Left lung (tissue), 10 donors: Measurements from ENCODE around the gene CD55. TPM values are rescaled to one million over a fixed set of nuclear protein-coding genes. Genes with fewer than 3 reads are reported as not detected.

Experiments used
- ATAC-seq: fragments of 200-7000 bp; cut with Tn5 transposase; one replicate; pipeline ENCODE4 v1.9.1; 2020; ENCODE audit warnings: moderate library complexity
- DNase-seq, 4 donors: peaks; one replicate each; pipeline ENCODE4 v3.0.0-alpha.2; 2013 to 2020
- H3K27ac ChIP-seq, 2 donors: fragments of 200-600 bp; sonication (generic) in 1 of 2; one replicate each; pipeline versions ENCODE4 v1.5.0 to v1.8.0; 2020 to 2021
- H3K27me3 ChIP-seq, 2 donors: fragments of 200-600 bp; sonication (generic) in 1 of 2; one replicate each; pipeline versions ENCODE4 v1.5.0 to v1.8.0; 2020 to 2021
- H3K36me3 ChIP-seq, 2 donors: fragments of 200-600 bp; sonication (generic) in 1 of 2; one replicate each; pipeline versions ENCODE4 v1.5.0 to v1.8.0; 2020 to 2021
- H3K4me1 ChIP-seq, 2 donors: fragments of 200-600 bp; one replicate each; pipeline ENCODE4 v1.8.0; 2021
- H3K4me3 ChIP-seq, 2 donors: fragments of 200-600 bp; sonication (generic) in 1 of 2; one replicate each; pipeline versions ENCODE4 v1.5.0 to v1.8.0; 2020 to 2021; ENCODE audit warnings: mild to moderate bottlenecking in 1 of 2
- H3K9me3 ChIP-seq, 2 donors: fragments of 200-600 bp; sonication (generic) in 1 of 2; one replicate each; pipeline versions ENCODE4 v1.5.0 to v1.8.0; 2020 to 2021
- intact Hi-C, 2 donors: fragments of 100-400 bp; cut with DNase I; formaldehyde crosslinking; loops; one replicate each; pipeline versions ENCODE4 v1.11.2 to v1.14.2; 2022
- polyA plus RNA-seq, 6 donors: library from polyadenylated mRNA; unstranded; fragments of 120-200 nt; gene quantifications; one replicate each; pipeline ENCODE4 v1.2.1, GENCODE V29; 2013; ENCODE audit not compliant: insufficient read length in 6 of 6
- total RNA-seq, 2 donors: library from RNA; stranded (reverse); fragmentation: NEBNext Ultra II Directional; extraction: Animal tissue kit (Norgen Biotek cat#: 25700); gene quantifications; one replicate each; pipeline ENCODE4 v1.2.1, GENCODE V29; 2021
- TF ChIP-seq, protein P1 (sequence below), 2 donors: fragments of 200-600 bp; sonication (generic) in 1 of 2; IDR thresholded peaks; one replicate each; pipeline versions ENCODE4 v1.5.0 to v1.8.0; 2021; ENCODE audit warnings: antibody characterized with exemption in 2 of 2
- donor health status: DM: no; HTN: yes; CAD: no.
- donor health status: DM: no; HTN: no; CAD: no.

Gene CD55
- total and polyA plus RNA-seq, 8 donors, result 53.9 to 593 (median 72.2) TPM

- Histone ChIP-seq H3K9me3 (no peaks in the 10 kb centered on the region), H3K27ac (peak overlapping the region; percentile 65 to 76), H3K27me3 (no peaks in the 10 kb centered on the region), H3K4me3 (no peak overlapping the region), H3K4me1 (peaks cover 0 to 9% of the 10 kb centered on the region in 2 donors), H3K36me3 (no peaks in the 10 kb centered on the region)
- peak; percentile 70 for ATAC-seq
- DNase-seq, result no peak
- TF ChIP-seq, protein P1, sequence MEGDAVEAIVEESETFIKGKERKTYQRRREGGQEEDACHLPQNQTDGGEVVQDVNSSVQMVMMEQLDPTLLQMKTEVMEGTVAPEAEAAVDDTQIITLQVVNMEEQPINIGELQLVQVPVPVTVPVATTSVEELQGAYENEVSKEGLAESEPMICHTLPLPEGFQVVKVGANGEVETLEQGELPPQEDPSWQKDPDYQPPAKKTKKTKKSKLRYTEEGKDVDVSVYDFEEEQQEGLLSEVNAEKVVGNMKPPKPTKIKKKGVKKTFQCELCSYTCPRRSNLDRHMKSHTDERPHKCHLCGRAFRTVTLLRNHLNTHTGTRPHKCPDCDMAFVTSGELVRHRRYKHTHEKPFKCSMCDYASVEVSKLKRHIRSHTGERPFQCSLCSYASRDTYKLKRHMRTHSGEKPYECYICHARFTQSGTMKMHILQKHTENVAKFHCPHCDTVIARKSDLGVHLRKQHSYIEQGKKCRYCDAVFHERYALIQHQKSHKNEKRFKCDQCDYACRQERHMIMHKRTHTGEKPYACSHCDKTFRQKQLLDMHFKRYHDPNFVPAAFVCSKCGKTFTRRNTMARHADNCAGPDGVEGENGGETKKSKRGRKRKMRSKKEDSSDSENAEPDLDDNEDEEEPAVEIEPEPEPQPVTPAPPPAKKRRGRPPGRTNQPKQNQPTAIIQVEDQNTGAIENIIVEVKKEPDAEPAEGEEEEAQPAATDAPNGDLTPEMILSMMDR (IDR thresholded peaks at IDR 0.05), result no peak
- intact Hi-C loops, result no loop called here
Observed at GRCh38 chr1:207298186-207298585, 23.3 kb upstream of the CD55 start.

- peak overlapping the region; percentile 65 to 76 for H3K27ac ChIP-seq
- TF ChIP-seq, protein P1 (IDR thresholded peaks at IDR 0.05), result no peak
- H3K4me3 ChIP-seq, result no peak overlapping the region
- intact Hi-C loops, result no loop called here
- DNase-seq (peak in 1 of 4 donors; percentile 28), ATAC-seq (peak; percentile 89)
- H3K36me3 ChIP-seq, result no peaks in the 10 kb centered on the region
- peaks cover 0 to 9% of the 10 kb centered on the region in 2 donors for H3K4me1 ChIP-seq
- no peaks in the 10 kb centered on the region for H3K9me3 ChIP-seq
- H3K27me3 ChIP-seq, result no peaks in the 10 kb centered on the region
Observed at GRCh38 chr1:207298636-207299398, 22.7 kb upstream of the CD55 start.

DNA sequence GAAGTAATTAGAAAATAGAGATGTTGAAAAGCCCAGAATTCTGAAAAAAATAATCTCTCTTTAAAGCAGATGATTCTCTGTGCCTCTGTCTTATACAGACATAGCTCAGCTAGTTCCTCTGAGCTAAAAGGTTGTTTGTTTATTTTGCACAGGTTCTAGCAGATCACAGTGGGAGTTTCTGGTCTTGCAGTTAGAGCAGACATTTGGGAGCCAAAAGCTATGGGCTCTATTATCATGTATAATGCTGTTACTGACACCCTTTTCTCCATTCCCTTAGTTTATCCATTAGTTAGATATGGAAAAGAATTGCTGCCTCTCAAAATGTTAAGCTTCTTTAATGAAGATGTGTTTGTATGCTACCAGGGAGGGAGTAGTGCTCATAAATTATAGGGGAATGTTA is 20.5 kb upstream of the CD55 start:
- intact Hi-C loops, result no loop called here
- H3K27me3 ChIP-seq, result no peaks in the 10 kb centered on the region
- ATAC-seq, result no peak

DNA sequence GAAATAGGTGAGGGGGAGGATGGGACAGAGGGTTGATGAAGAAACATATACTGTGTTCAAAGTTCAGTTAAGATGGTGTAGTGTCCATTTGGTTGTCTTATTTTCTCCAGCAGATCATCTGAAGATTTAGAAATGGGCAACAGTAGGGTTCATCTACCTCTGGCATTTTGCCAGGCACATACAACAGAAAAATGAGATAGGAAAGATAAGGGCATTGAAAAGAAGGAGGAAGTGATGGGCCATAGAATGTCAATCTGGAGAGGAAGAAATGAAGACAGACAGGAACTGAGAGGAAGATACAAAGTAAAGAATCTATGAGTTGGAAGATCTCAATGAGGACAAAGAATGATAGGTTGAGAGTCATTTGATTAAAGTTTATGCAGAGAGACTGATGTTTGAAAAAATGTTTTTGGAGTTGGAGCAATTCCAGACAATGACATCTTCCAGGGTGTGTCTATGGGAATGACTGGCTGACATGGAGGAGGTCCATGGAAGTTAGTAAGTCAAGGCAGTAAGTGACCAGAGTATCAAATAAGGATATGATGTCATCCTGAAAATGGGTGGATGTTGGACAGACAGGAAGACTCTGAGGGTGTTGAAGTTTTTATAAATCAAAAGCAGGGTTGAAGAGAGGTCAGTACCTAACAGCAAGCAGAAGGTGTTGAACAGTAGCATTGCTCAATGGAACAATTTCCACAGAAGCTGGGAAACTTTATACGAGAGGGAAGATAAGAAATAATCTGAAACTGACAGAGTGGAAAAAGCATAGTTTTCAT is 18.7 kb upstream of the CD55 start:
- TF ChIP-seq, protein P1 (IDR thresholded peaks at IDR 0.05), result no peak
- no peaks in the 10 kb centered on the region for H3K9me3 ChIP-seq
- H3K27me3 ChIP-seq, result no peaks in the 10 kb centered on the region
- intact Hi-C loops, result no loop called here
- H3K27ac ChIP-seq, result no peak overlapping the region
- H3K4me3 ChIP-seq, result no peak overlapping the region
- H3K36me3 ChIP-seq, result no peaks in the 10 kb centered on the region
- DNase-seq, result no peak
- peaks cover 0 to 8% of the 10 kb centered on the region in 2 donors for H3K4me1 ChIP-seq
- ATAC-seq, result no peak

More for the DNA sequence above, 20.5 kb upstream of the CD55 start:
- H3K27ac ChIP-seq, result no peak overlapping the region
- H3K36me3 ChIP-seq, result no peaks in the 10 kb centered on the region
- H3K9me3 ChIP-seq, result no peaks in the 10 kb centered on the region
- no peak overlapping the region for H3K4me3 ChIP-seq
- DNase-seq, result no peak
- peaks cover 0 to 9% of the 10 kb centered on the region in 2 donors for H3K4me1 ChIP-seq
- TF ChIP-seq, protein P1 (IDR thresholded peaks at IDR 0.05), result no peak
